GM06990 (cell line): ENCODE data around the gene AEBP2.

Source experiments
- DNase-seq: peaks from one replicate; pipeline ENCODE4 v3.0.0-alpha.2; 2011; ENCODE audit not compliant: insufficient read length; ENCODE audit errors: extremely low read depth
- H3K27me3 ChIP-seq: replicated peaks from 2 replicates; pipeline ENCODE4 v1.6.0; 2011; ENCODE audit warnings: low read length; ENCODE audit not compliant: control insufficient read depth, insufficient read depth
- H3K36me3 ChIP-seq: 2 replicates; pipeline ENCODE4 v1.5.1; 2011; ENCODE audit warnings: low read length; ENCODE audit not compliant: control insufficient read depth, insufficient read depth
- H3K4me3 ChIP-seq: replicated peaks from 2 replicates; pipeline ENCODE4 v1.5.1; 2011; ENCODE audit warnings: low read depth, mild to moderate bottlenecking, control low read depth, low read length
- TF ChIP-seq, protein P1 (sequence below): IDR thresholded peaks from 2 replicates; pipeline ENCODE4 v1.5.1; 2011; ENCODE audit warnings: low read length, control low read depth, mild to moderate bottlenecking, inconsistent platforms; ENCODE audit not compliant: insufficient read depth, poor library complexity, severe bottlenecking

Gene AEBP2

DNA sequence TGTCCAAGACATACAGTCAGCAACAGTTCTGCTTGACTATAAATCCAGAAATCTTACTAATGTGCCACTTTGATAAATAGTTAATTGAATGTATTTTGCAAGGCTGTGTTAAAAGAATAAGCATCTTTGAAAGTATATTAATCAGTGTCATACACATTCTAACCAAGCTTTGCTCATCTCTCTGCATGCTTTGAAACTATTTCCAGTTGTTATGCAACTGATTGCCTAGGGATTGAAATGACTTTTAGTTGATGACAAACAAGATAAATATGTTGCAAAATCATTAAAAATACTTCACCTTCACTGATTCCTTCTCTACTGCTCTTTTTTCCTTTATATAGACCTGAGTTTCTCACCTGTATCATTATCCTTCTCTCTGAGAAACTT lies 91.3 kb downstream of the AEBP2 start:
- Histone ChIP-seq H3K36me3 (no peaks in the 10 kb centered on the region), H3K27me3 (no peaks in the 10 kb centered on the region), H3K4me3 (no peak overlapping the region)
- no peak for DNase-seq
- TF ChIP-seq, protein P1, sequence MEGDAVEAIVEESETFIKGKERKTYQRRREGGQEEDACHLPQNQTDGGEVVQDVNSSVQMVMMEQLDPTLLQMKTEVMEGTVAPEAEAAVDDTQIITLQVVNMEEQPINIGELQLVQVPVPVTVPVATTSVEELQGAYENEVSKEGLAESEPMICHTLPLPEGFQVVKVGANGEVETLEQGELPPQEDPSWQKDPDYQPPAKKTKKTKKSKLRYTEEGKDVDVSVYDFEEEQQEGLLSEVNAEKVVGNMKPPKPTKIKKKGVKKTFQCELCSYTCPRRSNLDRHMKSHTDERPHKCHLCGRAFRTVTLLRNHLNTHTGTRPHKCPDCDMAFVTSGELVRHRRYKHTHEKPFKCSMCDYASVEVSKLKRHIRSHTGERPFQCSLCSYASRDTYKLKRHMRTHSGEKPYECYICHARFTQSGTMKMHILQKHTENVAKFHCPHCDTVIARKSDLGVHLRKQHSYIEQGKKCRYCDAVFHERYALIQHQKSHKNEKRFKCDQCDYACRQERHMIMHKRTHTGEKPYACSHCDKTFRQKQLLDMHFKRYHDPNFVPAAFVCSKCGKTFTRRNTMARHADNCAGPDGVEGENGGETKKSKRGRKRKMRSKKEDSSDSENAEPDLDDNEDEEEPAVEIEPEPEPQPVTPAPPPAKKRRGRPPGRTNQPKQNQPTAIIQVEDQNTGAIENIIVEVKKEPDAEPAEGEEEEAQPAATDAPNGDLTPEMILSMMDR = no peak

DNA sequence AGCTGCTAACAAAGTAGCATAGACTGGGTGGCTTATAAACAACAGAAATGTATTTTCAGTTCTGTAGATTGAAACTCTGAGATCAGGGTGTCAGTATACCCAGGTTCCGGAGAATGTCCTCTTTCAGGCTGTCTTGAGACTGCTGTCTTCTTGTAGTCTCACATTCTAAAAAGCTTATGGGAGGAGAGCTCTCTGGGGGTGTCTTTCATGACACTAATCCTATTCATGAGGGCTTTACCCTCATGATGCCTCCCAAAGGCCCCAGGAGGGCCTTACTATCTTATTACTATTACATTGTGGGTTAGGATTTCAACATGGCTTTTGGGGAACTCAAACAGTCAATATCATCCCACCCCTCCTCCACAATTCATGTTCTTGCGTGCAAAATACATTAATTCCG lies 94.3 kb downstream of the AEBP2 start:
- no peak for DNase-seq
- Histone ChIP-seq H3K36me3 (no peaks in the 10 kb centered on the region), H3K4me3 (no peak overlapping the region), H3K27me3 (no peaks in the 10 kb centered on the region)
- TF ChIP-seq, protein P1 = no peak

DNA sequence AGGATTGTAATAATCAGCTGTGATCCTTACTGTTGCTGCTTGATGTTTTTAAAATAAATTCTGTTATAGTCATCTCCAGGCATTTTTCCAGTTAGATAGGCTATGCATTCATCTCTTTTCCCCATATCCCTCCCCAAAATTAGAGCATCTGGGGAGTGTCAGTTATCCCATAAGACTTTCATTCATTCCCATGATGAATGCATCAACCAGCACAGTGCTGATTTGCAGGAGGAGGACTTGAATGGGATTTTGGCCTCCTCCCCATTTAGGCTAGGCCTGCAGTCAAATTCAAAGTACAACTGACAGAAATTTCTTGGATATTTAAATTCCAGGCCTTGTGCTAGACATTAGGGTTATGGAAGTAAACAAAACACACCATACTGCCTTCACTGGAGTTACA lies 99.8 kb downstream of the AEBP2 start:
- no peak overlapping the region for H3K4me3 ChIP-seq
- no peaks in the 10 kb centered on the region for H3K36me3 ChIP-seq
- no peak for DNase-seq
- H3K27me3 ChIP-seq = no peaks in the 10 kb centered on the region
- TF ChIP-seq, protein P1 = no peak

DNA sequence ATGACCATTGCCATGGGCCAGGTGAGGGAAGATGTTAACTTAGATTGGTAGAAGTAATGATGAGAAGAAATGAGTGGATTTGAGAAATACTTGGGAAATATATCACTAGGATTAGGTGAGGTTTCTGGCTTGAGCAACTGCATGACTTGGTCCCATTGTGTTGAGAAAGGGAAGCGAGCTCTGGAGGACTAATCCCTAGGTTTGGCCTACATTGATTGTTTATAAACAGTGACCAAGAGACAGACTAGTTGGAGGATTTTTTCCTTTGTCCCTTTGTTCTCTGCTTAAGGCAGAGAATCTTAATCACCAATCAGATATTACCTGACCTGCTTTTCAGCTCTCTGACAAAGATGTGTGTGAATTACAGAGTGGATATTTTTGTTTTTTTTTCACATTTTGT lies 100.5 kb downstream of the AEBP2 start:
- no peak for DNase-seq
- Histone ChIP-seq H3K27me3 (no peaks in the 10 kb centered on the region), H3K4me3 (no peak overlapping the region)

DNA sequence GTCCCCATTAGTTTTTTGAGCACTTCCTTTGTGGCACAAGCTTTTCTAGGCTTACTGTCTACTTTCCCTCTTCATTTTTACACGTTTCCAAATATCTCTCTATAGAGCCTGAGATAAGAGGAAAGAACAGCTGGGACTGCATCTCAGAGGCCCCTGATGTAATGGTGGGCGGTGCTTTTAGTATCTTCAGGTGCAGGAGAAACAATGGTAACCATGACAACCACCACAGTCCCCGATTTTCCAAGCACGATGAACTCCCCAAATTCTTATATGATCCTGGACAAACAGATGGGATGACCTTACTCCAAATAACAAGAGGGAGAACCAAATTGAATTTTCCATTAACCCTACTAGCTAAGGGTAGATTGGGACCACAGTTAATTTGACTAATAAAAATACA lies 103.3 kb downstream of the AEBP2 start:
- no peaks in the 10 kb centered on the region for H3K27me3 ChIP-seq
- H3K36me3 ChIP-seq = no peaks in the 10 kb centered on the region
- H3K4me3 ChIP-seq = no peak overlapping the region
- DNase-seq = no peak
- TF ChIP-seq, protein P1 = no peak

More for the DNA sequence above, 100.5 kb downstream of the AEBP2 start:
- TF ChIP-seq, protein P1 = no peak
- H3K36me3 ChIP-seq = no peaks in the 10 kb centered on the region

DNA sequence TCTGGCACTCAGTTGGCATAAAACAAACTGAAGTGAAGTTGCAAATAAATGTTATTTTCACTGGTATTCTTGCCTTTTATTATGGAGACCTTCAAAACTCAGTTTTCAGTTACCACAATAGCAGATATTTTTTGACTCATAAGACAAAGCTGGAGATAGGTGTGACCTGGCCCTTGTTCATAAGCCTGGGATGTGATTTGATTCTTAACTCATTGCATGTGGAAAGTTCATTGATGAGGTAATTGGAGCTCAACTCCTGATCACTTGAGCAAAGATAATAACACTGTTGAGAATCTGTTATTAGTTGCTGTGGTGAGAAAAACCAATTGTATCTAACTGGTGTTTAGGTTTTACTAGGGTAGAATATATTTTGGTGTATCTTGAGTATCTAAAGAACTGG lies 105.1 kb downstream of the AEBP2 start:
- no peak overlapping the region for H3K4me3 ChIP-seq
- TF ChIP-seq, protein P1 = no peak
- DNase-seq = no peak
- no peaks in the 10 kb centered on the region for H3K27me3 ChIP-seq
- H3K36me3 ChIP-seq = no peaks in the 10 kb centered on the region
